ENCODE measurements around the gene SLC2A2.

Gene SLC2A2

GRCh38 chr3:171026597-171027293, at the start of gene SLC2A2:
TSS of gene SLC2A2 (minus strand) at chr3:171026720. CDS start at chr3:171026670, 50 bp downstream.
- TF ChIP-seq CTCF (IDR thresholded peaks at IDR 0.05) = no peak

- TF ChIP-seq CTCF (IDR thresholded peaks at IDR 0.05) = no peak
Measured at GRCh38 chr3:171072432-171072831, 45.9 kb upstream of the SLC2A2 start.

DNA sequence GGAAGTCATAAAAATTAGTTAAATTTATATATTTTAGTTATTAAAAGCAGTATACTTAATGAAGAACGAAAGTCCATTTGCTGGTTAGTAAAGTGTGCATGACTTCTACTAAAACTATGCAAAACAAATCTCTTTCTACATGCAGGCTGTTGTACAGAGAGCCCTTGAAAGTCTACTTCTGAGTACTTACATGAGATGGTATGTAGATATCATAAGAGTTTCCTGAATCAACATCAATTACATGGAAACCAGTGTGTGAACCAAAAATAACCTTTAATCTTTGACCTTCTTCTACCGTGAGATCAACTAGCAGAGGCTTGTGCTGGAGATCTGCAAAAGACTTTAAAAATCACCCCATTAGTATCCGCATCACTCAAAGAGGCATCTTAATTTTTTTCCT, 42.1 kb upstream of the SLC2A2 start:
- no peak for TF ChIP-seq CTCF (IDR thresholded peaks at IDR 0.05)

DNA sequence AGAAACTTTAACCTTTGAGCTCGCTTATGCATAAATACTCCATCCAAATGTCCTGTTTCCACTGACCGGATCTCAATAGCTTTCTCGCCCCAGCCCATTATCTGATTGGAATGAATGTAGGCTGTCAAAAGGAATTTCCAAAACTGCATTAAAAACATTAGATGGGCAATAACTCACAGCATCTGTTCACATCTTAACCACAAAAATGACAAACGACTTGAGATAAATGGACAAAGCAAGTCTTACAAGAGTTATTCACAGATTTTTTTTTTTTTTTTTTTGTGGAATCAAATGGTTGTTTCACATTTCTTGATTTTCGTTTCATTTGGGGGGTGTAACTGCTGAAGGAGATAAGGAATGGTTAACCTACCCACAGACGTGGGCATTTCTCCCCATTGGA, 39.7 kb upstream of the SLC2A2 start:
- TF ChIP-seq CTCF (IDR thresholded peaks at IDR 0.05) = no peak

GRCh38 chr3:171065732-171066131, 39.2 kb upstream of the SLC2A2 start:
- TF ChIP-seq CTCF (IDR thresholded peaks at IDR 0.05) = no peak

DNA sequence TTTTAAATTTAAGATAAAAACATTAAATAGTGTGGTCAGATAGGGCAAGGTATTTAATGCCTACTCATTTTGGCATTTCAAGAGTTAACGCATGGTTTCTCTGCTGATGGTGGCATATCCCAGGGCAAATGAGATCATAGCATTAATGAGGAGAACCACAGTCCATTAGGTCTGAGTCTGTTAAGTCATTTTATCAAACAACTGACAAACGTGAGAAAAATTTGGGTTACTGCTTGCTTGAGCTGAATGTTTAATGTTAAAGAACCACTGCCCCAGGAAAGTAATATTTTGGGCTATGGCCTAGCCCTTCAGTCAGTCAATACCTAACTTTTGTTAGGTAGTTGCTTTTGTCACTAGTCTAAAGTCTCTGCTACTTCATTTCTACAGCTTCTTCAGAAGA, 37.9 kb upstream of the SLC2A2 start:
- no peak for TF ChIP-seq CTCF (IDR thresholded peaks at IDR 0.05)

DNA sequence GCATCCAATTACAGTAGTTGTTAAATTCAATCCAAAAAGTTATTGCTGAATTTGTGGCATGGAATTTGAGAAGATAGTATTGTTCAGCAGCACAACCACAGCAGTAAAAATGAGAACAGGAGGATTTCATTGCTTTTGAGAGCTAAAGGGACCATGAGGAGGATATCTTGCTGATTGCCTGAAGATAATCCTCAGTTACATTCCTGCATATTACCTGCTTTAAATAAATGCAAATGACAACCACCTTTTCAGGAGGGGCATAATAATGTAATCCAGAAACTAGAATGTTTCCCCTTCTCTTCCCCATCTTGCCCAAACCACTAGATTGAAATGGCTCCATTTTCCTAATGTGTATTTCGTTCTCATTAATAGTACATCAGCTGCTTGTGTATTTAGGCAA, 35.2 kb upstream of the SLC2A2 start:
- no peak for TF ChIP-seq CTCF (IDR thresholded peaks at IDR 0.05)

DNA sequence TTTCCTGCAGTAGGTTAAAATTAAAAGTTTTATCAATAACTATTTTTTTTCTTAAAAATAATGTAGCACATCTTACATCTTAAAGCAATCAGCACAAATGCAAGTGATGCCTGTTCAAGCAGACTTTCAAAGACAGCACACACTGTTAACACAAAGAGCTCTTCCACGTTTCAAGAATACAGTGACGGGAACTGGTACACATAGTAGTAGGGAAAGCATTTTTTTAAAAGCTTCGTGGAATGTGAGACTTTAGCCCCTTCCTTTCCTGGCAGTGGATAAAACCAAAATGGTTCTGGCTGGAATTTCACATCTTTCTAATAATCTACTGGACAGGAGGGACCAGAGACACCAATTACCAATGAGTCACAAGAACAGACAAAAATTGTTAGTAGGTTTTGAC, 33.5 kb upstream of the SLC2A2 start:
- no peak for TF ChIP-seq CTCF (IDR thresholded peaks at IDR 0.05)
